Measurements from ENCODE around the gene IL22RA2.

Gene IL22RA2

GRCh38 chr6:137166247-137167098 is 7.0 kb downstream of the IL22RA2 start:
- no peak for DNase-seq

- DNase-seq, result no peak
These were observed 7.8 kb downstream of the IL22RA2 start for GRCh38 chr6:137165375-137166246.

- no peak for DNase-seq
These were observed 9.6 kb downstream of the IL22RA2 start for GRCh38 chr6:137163732-137164318.

- DNase-seq, result no peak
These were observed 10.6 kb downstream of the IL22RA2 start for GRCh38 chr6:137162692-137163306.

GRCh38 chr6:137161949-137162348 is 11.5 kb downstream of the IL22RA2 start:
- no peak for DNase-seq

GRCh38 chr6:137160763-137161162 is 12.7 kb downstream of the IL22RA2 start:
- DNase-seq, result no peak

- DNase-seq, result no peak
These were observed 13.5 kb downstream of the IL22RA2 start for GRCh38 chr6:137159912-137160311.

- no peak for DNase-seq
These were observed 15.8 kb downstream of the IL22RA2 start for GRCh38 chr6:137157601-137158000.

- no peak for DNase-seq
These were observed 16.8 kb downstream of the IL22RA2 start for GRCh38 chr6:137156650-137157049.

GRCh38 chr6:137155830-137156229 is 17.6 kb downstream of the IL22RA2 start:
- DNase-seq, result no peak

- no peak for DNase-seq
These were observed 23.4 kb downstream of the IL22RA2 start for GRCh38 chr6:137150072-137150471.

GRCh38 chr6:137149035-137149393 is 24.4 kb downstream of the IL22RA2 start:
- no peak for DNase-seq

- DNase-seq, result no peak
These were observed 25.0 kb downstream of the IL22RA2 start for GRCh38 chr6:137148306-137149034.

- DNase-seq, result no peak
These were observed 26.2 kb downstream of the IL22RA2 start for GRCh38 chr6:137147195-137147594.

GRCh38 chr6:137146206-137146605 is 27.2 kb downstream of the IL22RA2 start:
- DNase-seq, result no peak

- DNase-seq, result no peak
These were observed 28.0 kb downstream of the IL22RA2 start for GRCh38 chr6:137145421-137145820.

- DNase-seq, result no peak
These were observed 37.4 kb downstream of the IL22RA2 start for GRCh38 chr6:137136065-137136464.

GRCh38 chr6:137134483-137134882 is 39.0 kb downstream of the IL22RA2 start:
- DNase-seq, result no peak

- no peak for DNase-seq
These were observed 40.3 kb downstream of the IL22RA2 start for GRCh38 chr6:137133122-137133521.

GRCh38 chr6:137126875-137127485 is 46.5 kb downstream of the IL22RA2 start:
- DNase-seq, result no peak

- no peak for DNase-seq
These were observed 50.4 kb downstream of the IL22RA2 start for GRCh38 chr6:137123078-137123477.

- no peak for DNase-seq
These were observed 50.8 kb downstream of the IL22RA2 start for GRCh38 chr6:137122612-137123011.

Measured in NCI-H2081 treated with DMSO at 0.1 percent for 48 hours (cell line).